WTC11 (cell line): ENCODE measurements around the gene ZBTB16. TPM values are rescaled to one million over a fixed set of nuclear protein-coding genes. Genes with fewer than 3 reads are reported as not detected.

Experiments used
- ATAC-seq: fragments of 200-7000 bp; cut with Tn5 transposase; 2 replicates; pipeline ENCODE4 v1.10.0; 2021; ENCODE audit warnings: mild to moderate bottlenecking, moderate library complexity
- CTCF ChIA-PET: fragments of 300-600 bp; sonication (Branson Sonifier 250); formaldehyde crosslinking; loops from one replicate; lab custom pipeline; 2021; ENCODE audit warnings: antibody characterized with exemption; lab: Charles Lee
- POLR2A ChIA-PET: fragments of 350-600 bp; sonication (Branson Sonifier 250); formaldehyde crosslinking; loops from one replicate; lab custom pipeline; 2021; ENCODE audit warnings: antibody characterized with exemption; lab: Charles Lee
- DNase-seq: peaks from one replicate; pipeline ENCODE4 v3.0.0; 2021; ENCODE audit warnings: low spot score
- H3K27ac Mint-ChIP-seq: 2 replicates; pipeline ENCODE4 v1.8.0; 2021; ENCODE audit warnings: mixed read lengths
- H3K27me3 Mint-ChIP-seq: 2 replicates; pipeline ENCODE4 v1.8.0; 2021; ENCODE audit warnings: low read depth, mild to moderate bottlenecking, moderate library complexity, mixed read lengths
- H3K36me3 Mint-ChIP-seq: 2 replicates; pipeline ENCODE4 v1.8.0; 2021; ENCODE audit warnings: mixed read lengths
- H3K4me1 Mint-ChIP-seq: 2 replicates; pipeline ENCODE4 v1.8.0; 2022; ENCODE audit warnings: mixed read lengths
- H3K4me3 Mint-ChIP-seq: 2 replicates; pipeline ENCODE4 v1.8.0; 2021; ENCODE audit warnings: mild to moderate bottlenecking, moderate library complexity, mixed read lengths
- H3K9me3 Mint-ChIP-seq: 2 replicates; pipeline ENCODE4 v1.8.0; 2021; ENCODE audit warnings: mixed read lengths
- E2F5 ChIP-seq: sonication (generic); formaldehyde crosslinking; IDR thresholded peaks from 2 replicates; pipeline ENCODE4 v1.8.1; 2022; ENCODE audit warnings: mild to moderate bottlenecking, moderate library complexity, missing genetic modification reagents
- EMX1 ChIP-seq: fragments of 250-450 bp; sonication (Bioruptor Pico); IDR thresholded peaks from 2 replicates; pipeline ENCODE4 v1.8.0; 2021; ENCODE audit warnings: mild to moderate bottlenecking
- FOXJ3 ChIP-seq: sonication (generic); formaldehyde crosslinking; IDR thresholded peaks from 2 replicates; pipeline ENCODE4 v1.9.0; 2021; ENCODE audit warnings: missing genetic modification reagents, mild to moderate bottlenecking, borderline replicate concordance
- FOXP1 ChIP-seq: sonication (generic); formaldehyde crosslinking; IDR thresholded peaks from 2 replicates; pipeline ENCODE4 v1.8.0; 2022; ENCODE audit warnings: missing genetic modification reagents, mild to moderate bottlenecking, moderate library complexity, borderline replicate concordance
- GRHL2 ChIP-seq: fragments of 250-450 bp; sonication (Bioruptor Pico); IDR thresholded peaks from 2 replicates; pipeline ENCODE4 v1.8.0; 2022; ENCODE audit warnings: mild to moderate bottlenecking, moderate library complexity; ENCODE audit not compliant: insufficient replicate concordance, severe bottlenecking
- IRF1 ChIP-seq: sonication (generic); formaldehyde crosslinking; IDR thresholded peaks from 2 replicates; pipeline ENCODE4 v1.8.0; 2023; ENCODE audit warnings: missing genetic modification reagents
- IRF2 ChIP-seq: sonication (generic); formaldehyde crosslinking; IDR thresholded peaks from 2 replicates; pipeline ENCODE4 v1.8.0; 2022; ENCODE audit warnings: low read depth, missing genetic modification reagents, borderline replicate concordance
- MLX ChIP-seq: sonication (generic); formaldehyde crosslinking; IDR thresholded peaks from 2 replicates; pipeline ENCODE4 v1.8.1; 2023; ENCODE audit warnings: mild to moderate bottlenecking, missing genetic modification reagents, moderate library complexity
- NR1H2 ChIP-seq: sonication (generic); formaldehyde crosslinking; IDR thresholded peaks from 2 replicates; pipeline ENCODE4 v1.9.0; 2021; ENCODE audit warnings: mild to moderate bottlenecking, moderate library complexity, missing genetic modification reagents
- PRDM15 ChIP-seq: sonication (generic); formaldehyde crosslinking; IDR thresholded peaks from 2 replicates; pipeline ENCODE4 v1.8.0; 2022; ENCODE audit warnings: missing genetic modification reagents
- TCF7 ChIP-seq: sonication (generic); formaldehyde crosslinking; IDR thresholded peaks from 2 replicates; pipeline ENCODE4 v1.8.0; 2022; ENCODE audit warnings: mild to moderate bottlenecking, low read depth, missing genetic modification reagents, moderate library complexity
- TEAD1 ChIP-seq: sonication (generic); formaldehyde crosslinking; IDR thresholded peaks from 2 replicates; pipeline ENCODE4 v1.8.0; 2022; ENCODE audit warnings: mild to moderate bottlenecking, missing genetic modification reagents
- ZBTB21 ChIP-seq: sonication (generic); formaldehyde crosslinking; IDR thresholded peaks from 2 replicates; pipeline ENCODE4 v1.8.1; 2023; ENCODE audit warnings: mild to moderate bottlenecking, missing genetic modification reagents, borderline replicate concordance
- ZNF121 ChIP-seq: sonication (generic); formaldehyde crosslinking; IDR thresholded peaks from 2 replicates; pipeline ENCODE4 v1.8.0; 2023; ENCODE audit warnings: missing genetic modification reagents
- ZNF138 ChIP-seq: sonication (generic); formaldehyde crosslinking; conservative IDR thresholded peaks from 2 replicates; pipeline ENCODE4 v1.8.1; 2022; ENCODE audit warnings: mild to moderate bottlenecking, moderate library complexity, missing genetic modification reagents
- ZNF232 ChIP-seq: sonication (generic); formaldehyde crosslinking; IDR thresholded peaks from 2 replicates; pipeline ENCODE4 v1.8.0; 2022; ENCODE audit warnings: mild to moderate bottlenecking, missing genetic modification reagents
- ZNF281 ChIP-seq: sonication (generic); formaldehyde crosslinking; IDR thresholded peaks from 2 replicates; pipeline ENCODE4 v1.8.0; 2023; ENCODE audit warnings: mild to moderate bottlenecking, missing genetic modification reagents
- ZNF416 ChIP-seq: fragments of 250-450 bp; sonication (Bioruptor Pico); IDR thresholded peaks from 2 replicates; pipeline ENCODE4 v1.9.0; 2021; ENCODE audit warnings: mild to moderate bottlenecking, inconsistent platforms
- ZNF423 ChIP-seq: fragments of 250-450 bp; sonication (Bioruptor Pico); IDR thresholded peaks from 2 replicates; pipeline ENCODE4 v2.1.2; 2022; ENCODE audit warnings: mild to moderate bottlenecking, moderate library complexity
- total RNA-seq: library from RNA; stranded (reverse); gene quantifications from 3 replicates; pipeline ENCODE4 v1.2.3, GENCODE V29; 2021
- TF ChIP-seq, protein P1 (sequence below): fragments of 250-450 bp; sonication (Bioruptor Pico); IDR thresholded peaks from 2 replicates; pipeline ENCODE4 v1.9.0; 2021; ENCODE audit warnings: moderate library complexity, mild to moderate bottlenecking, inconsistent platforms, borderline replicate concordance
- TF ChIP-seq, protein P2 (sequence below): sonication (generic); formaldehyde crosslinking; IDR thresholded peaks from 2 replicates; pipeline ENCODE4 v1.8.1; 2023; ENCODE audit warnings: mild to moderate bottlenecking, missing genetic modification reagents, moderate library complexity

ZBTB16 gene
- total RNA-seq, 1 experiment from 2014 or later: 0.57 TPM

- TF ChIP-seq ZNF281 (CRISPR knock-in tag) (no peak), IRF1 (CRISPR knock-in tag) (no peak), MLX (CRISPR knock-in tag) (no peak), GRHL2 (no peak), EMX1 (CRISPR knock-in tag) (no peak), FOXP1 (no peak), IRF2 (CRISPR knock-in tag) (no peak), ZNF416 (CRISPR knock-in tag) (no peak), ZNF138 (no peak), TCF7 (CRISPR knock-in tag) (no peak)
- TF ChIP-seq, protein P1, sequence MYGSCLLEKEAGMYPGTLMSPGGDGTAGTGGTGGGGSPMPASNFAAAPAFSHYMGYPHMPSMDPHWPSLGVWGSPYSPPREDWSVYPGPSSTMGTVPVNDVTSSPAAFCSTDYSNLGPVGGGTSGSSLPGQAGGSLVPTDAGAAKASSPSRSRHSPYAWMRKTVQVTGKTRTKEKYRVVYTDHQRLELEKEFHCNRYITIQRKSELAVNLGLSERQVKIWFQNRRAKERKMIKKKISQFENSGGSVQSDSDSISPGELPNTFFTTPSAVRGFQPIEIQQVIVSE: no peak
These were observed 215.1 kb downstream of the ZBTB16 start (continued) for GRCh38 chr11:114274637-114275036.

DNA sequence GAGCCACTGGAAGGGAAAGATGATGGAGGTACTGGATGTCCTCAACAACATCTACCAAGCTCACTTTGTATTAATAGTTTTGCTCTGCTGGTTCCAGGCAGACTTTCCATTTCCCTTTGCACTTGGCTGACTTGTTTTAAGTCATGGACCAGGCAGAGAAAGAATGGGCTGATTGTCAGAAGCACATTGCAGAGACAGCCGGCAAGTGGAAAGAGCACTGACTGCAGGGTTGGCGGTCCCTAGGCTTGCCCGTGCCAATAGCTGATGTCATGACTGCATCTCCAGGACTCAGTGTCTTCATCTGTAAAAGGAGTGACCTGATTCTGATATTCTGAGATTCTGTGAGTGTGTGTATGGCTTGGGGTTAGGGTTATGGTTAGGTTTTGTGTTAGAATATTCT, 215.8 kb downstream of the ZBTB16 start:
- Mint-ChIP-seq H3K9me3 (peaks cover 12% of the 10 kb centered on the region), H3K27ac (no peak overlapping the region), H3K4me3 (no peak overlapping the region), H3K36me3 (no peaks in the 10 kb centered on the region), H3K27me3 (peaks cover 11% of the 10 kb centered on the region), H3K4me1 (no peaks in the 10 kb centered on the region)
- TF ChIP-seq ZNF232 (CRISPR knock-in tag): no peak
- no peak for TF ChIP-seq PRDM15
- TF ChIP-seq, protein P2, sequence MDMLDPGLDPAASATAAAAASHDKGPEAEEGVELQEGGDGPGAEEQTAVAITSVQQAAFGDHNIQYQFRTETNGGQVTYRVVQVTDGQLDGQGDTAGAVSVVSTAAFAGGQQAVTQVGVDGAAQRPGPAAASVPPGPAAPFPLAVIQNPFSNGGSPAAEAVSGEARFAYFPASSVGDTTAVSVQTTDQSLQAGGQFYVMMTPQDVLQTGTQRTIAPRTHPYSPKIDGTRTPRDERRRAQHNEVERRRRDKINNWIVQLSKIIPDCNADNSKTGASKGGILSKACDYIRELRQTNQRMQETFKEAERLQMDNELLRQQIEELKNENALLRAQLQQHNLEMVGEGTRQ: no peak
- DNase-seq (no peak), ATAC-seq (no peak)
- CTCF ChIA-PET: interaction anchor here (0.6 to 2.8 kb wide), 2 partner anchors 14 to 18 kb away, joined by 3 to 10 read pairs; no protein-coding TSS in a partner anchor
- POLR2A ChIA-PET: no interaction called here

- ChIA-PET POLR2A (no interaction called here), CTCF (interaction anchor here (2.8 kb wide), 1 partner anchor 15 kb away, joined by 10 read pairs; no protein-coding TSS in a partner anchor)
- no peak for DNase-seq
- H3K36me3 Mint-ChIP-seq: no peaks in the 10 kb centered on the region
- no peak overlapping the region for H3K27ac Mint-ChIP-seq
- no peak for ATAC-seq
- H3K4me3 Mint-ChIP-seq: no peak overlapping the region
- peaks cover 4% of the 10 kb centered on the region for H3K9me3 Mint-ChIP-seq
- H3K27me3 Mint-ChIP-seq: peaks cover 6% of the 10 kb centered on the region
- peaks cover 4% of the 10 kb centered on the region; the same call in 1 of the 2 replicates for H3K4me1 Mint-ChIP-seq
- TF ChIP-seq E2F5 (CRISPR knock-in tag) (no peak), ZBTB21 (CRISPR knock-in tag) (no peak), ZNF121 (CRISPR knock-in tag) (no peak), TEAD1 (CRISPR knock-in tag) (no peak), FOXP1 (no peak), ZNF423 (CRISPR knock-in tag) (no peak), FOXJ3 (CRISPR knock-in tag) (no peak), NR1H2 (CRISPR knock-in tag) (no peak)
These were observed 216.6 kb downstream of the ZBTB16 start for GRCh38 chr11:114276077-114276476.
